HepG2 (cell line): ENCODE data around the gene OR52I1.

ENCODE experiments used
- CREB1 ChIP-seq, 2 experiments: fragments of 450-650 bp in 1 of 2; IDR thresholded peaks; 2 replicates each; pipeline ENCODE4 v1.6.1; 2016 to 2017; ENCODE audit warnings: control low read depth in 1 of 2, mild to moderate bottlenecking in 1 of 2, missing compliant biosample characterization in 1 of 2, missing genetic modification characterization in 1 of 2
- EED ChIP-seq: sonication (generic); formaldehyde crosslinking; IDR thresholded peaks from 2 replicates; pipeline ENCODE4 v1.5.0; 2020; ENCODE audit warnings: mild to moderate bottlenecking, missing genetic modification reagents
- RBM22 ChIP-seq: fragments of 200-400 bp; formaldehyde crosslinking; optimal IDR thresholded peaks from 2 replicates; pipeline ENCODE3; 2017; ENCODE audit warnings: mild to moderate bottlenecking, low read length, moderate library complexity
- SMC3 ChIP-seq: IDR thresholded peaks from 2 replicates; pipeline ENCODE4 v1.6.1; 2011; ENCODE audit warnings: low read length, improper control_type of control experiment
- SRF ChIP-seq: IDR thresholded peaks from 2 replicates; pipeline ENCODE4 v1.6.1; 2011; ENCODE audit warnings: mild to moderate bottlenecking, low read depth, low read length, moderate library complexity
- TBX2 ChIP-seq: sonication (generic); formaldehyde crosslinking; IDR thresholded peaks from 2 replicates; pipeline ENCODE4 v1.5.0; 2020; ENCODE audit warnings: missing genetic modification reagents, mild to moderate bottlenecking, borderline replicate concordance
- ZFP62 ChIP-seq: sonication (generic); formaldehyde crosslinking; IDR thresholded peaks from 2 replicates; pipeline ENCODE4 v1.4.0; 2020; ENCODE audit warnings: missing genetic modification reagents
- ZKSCAN8 ChIP-seq: IDR thresholded peaks from 2 replicates; pipeline ENCODE4 v1.6.1; 2016; ENCODE audit warnings: borderline replicate concordance, missing genetic modification reagents, missing compliant biosample characterization
- ZZZ3 ChIP-seq: sonication (generic); formaldehyde crosslinking; IDR thresholded peaks from 2 replicates; pipeline ENCODE4 v1.4.0; 2020; ENCODE audit warnings: missing genetic modification reagents, mild to moderate bottlenecking, borderline replicate concordance
- TF ChIP-seq, protein P1 (sequence below): sonication (generic); formaldehyde crosslinking; IDR thresholded peaks from 2 replicates; pipeline ENCODE4 v1.5.0; 2020; ENCODE audit warnings: mild to moderate bottlenecking, missing genetic modification reagents, moderate library complexity
- TF ChIP-seq, protein P2 (sequence below): sonication (generic); formaldehyde crosslinking; conservative IDR thresholded peaks from 2 replicates; pipeline ENCODE4 v1.8.0; 2022; ENCODE audit warnings: mild to moderate bottlenecking, moderate library complexity, missing genetic modification reagents
- TF ChIP-seq, protein P3 (sequence below): sonication (generic); formaldehyde crosslinking; IDR thresholded peaks from 2 replicates; pipeline ENCODE4 v1.4.0; 2020; ENCODE audit warnings: missing genetic modification reagents, mild to moderate bottlenecking, borderline replicate concordance
- TF ChIP-seq, protein P4 (sequence below): sonication (generic); formaldehyde crosslinking; IDR thresholded peaks from 2 replicates; pipeline ENCODE4 v1.5.0; 2020; ENCODE audit warnings: missing genetic modification reagents, mild to moderate bottlenecking, borderline replicate concordance

DNA sequence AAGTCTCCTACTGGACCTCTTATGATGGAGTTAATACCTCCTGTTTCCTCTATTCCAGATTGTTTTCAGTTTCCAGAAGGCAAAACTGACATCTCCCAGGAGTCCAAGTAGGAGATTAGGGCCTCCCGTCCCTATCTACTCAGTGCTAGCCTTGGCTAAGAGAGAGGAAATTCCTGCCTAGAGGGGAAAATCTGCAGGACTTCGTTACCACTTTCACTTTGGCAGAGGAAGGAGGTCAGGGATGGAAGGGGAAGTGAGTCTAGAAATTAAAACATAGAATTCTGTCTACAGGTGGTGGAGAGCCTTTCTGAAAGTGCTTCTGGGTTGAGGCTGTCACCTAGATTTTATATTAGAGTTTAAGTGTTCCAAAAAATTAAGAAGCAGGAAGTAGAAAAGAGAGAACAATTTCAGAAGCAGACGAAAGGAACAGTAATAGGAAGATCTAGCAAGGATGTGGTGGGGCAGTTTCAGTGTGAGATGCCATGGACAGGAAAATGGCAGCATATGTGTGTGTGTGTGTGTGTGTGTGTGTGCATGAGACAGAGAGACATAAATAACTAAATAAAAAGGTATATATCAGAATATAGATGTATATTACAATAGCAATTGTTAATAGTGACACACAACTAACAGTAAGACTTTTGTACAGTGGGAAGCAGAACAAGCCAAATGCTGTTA is 16.6 kb downstream of the OR52I1 start:
- TF ChIP-seq CREB1 (IDR thresholded peaks at IDR 0.05): no peak
- no peak for TF ChIP-seq CREB1 (CRISPR knock-in tag; IDR thresholded peaks at IDR 0.05)
- TF ChIP-seq, protein P1, sequence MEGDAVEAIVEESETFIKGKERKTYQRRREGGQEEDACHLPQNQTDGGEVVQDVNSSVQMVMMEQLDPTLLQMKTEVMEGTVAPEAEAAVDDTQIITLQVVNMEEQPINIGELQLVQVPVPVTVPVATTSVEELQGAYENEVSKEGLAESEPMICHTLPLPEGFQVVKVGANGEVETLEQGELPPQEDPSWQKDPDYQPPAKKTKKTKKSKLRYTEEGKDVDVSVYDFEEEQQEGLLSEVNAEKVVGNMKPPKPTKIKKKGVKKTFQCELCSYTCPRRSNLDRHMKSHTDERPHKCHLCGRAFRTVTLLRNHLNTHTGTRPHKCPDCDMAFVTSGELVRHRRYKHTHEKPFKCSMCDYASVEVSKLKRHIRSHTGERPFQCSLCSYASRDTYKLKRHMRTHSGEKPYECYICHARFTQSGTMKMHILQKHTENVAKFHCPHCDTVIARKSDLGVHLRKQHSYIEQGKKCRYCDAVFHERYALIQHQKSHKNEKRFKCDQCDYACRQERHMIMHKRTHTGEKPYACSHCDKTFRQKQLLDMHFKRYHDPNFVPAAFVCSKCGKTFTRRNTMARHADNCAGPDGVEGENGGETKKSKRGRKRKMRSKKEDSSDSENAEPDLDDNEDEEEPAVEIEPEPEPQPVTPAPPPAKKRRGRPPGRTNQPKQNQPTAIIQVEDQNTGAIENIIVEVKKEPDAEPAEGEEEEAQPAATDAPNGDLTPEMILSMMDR (CRISPR knock-in tag): no peak
- TF ChIP-seq SMC3: no peak
- TF ChIP-seq ZFP62 (CRISPR knock-in tag): no peak
- TF ChIP-seq, protein P2, sequence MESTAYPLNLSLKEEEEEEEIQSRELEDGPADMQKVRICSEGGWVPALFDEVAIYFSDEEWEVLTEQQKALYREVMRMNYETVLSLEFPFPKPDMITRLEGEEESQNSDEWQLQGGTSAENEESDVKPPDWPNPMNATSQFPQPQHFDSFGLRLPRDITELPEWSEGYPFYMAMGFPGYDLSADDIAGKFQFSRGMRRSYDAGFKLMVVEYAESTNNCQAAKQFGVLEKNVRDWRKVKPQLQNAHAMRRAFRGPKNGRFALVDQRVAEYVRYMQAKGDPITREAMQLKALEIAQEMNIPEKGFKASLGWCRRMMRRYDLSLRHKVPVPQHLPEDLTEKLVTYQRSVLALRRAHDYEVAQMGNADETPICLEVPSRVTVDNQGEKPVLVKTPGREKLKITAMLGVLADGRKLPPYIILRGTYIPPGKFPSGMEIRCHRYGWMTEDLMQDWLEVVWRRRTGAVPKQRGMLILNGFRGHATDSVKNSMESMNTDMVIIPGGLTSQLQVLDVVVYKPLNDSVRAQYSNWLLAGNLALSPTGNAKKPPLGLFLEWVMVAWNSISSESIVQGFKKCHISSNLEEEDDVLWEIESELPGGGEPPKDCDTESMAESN: no peak
- TF ChIP-seq, protein P3, sequence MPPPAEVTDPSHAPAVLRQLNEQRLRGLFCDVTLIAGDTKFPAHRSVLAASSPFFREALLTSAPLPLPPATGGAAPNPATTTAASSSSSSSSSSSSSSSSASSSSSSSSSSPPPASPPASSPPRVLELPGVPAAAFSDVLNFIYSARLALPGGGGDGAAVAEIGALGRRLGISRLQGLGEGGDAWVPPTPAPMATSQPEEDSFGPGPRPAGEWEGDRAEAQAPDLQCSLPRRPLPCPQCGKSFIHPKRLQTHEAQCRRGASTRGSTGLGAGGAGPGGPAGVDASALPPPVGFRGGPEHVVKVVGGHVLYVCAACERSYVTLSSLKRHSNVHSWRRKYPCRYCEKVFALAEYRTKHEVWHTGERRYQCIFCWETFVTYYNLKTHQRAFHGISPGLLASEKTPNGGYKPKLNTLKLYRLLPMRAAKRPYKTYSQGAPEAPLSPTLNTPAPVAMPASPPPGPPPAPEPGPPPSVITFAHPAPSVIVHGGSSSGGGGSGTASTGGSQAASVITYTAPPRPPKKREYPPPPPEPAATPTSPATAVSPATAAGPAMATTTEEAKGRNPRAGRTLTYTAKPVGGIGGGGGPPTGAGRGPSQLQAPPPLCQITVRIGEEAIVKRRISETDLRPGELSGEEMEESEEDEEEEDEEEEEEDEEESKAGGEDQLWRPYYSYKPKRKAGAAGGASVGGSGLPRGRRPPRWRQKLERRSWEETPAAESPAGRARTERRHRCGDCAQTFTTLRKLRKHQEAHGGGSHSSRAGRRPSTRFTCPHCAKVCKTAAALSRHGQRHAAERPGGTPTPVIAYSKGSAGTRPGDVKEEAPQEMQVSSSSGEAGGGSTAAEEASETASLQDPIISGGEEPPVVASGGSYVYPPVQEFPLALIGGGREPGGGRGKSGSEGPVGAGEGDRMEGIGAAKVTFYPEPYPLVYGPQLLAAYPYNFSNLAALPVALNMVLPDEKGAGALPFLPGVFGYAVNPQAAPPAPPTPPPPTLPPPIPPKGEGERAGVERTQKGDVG (CRISPR knock-in tag): no peak
- TF ChIP-seq, protein P4, sequence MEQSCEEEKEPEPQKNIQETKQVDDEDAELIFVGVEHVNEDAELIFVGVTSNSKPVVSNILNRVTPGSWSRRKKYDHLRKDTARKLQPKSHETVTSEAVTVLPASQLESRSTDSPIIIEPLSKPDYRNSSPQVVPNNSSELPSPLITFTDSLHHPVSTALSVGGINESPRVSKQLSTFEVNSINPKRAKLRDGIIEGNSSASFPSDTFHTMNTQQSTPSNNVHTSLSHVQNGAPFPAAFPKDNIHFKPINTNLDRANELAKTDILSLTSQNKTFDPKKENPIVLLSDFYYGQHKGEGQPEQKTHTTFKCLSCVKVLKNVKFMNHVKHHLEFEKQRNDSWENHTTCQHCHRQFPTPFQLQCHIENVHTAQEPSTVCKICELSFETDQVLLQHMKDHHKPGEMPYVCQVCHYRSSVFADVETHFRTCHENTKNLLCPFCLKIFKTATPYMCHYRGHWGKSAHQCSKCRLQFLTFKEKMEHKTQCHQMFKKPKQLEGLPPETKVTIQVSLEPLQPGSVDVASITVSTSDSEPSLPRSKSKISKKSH: no peak
- no peak for TF ChIP-seq ZKSCAN8 (CRISPR knock-in tag)
- no peak for TF ChIP-seq ZZZ3 (CRISPR knock-in tag)
- no peak for TF ChIP-seq EED (CRISPR knock-in tag)
- TF ChIP-seq SRF: no peak
- no peak for TF ChIP-seq RBM22
- no peak for TF ChIP-seq TBX2 (CRISPR knock-in tag)
